DND-41 (cell line): ENCODE results near the gene MMP10.

ENCODE experiments used
- EZH2 ChIP-seq: IDR thresholded peaks from 3 replicates; pipeline ENCODE4 v1.6.1; 2012; ENCODE audit warnings: borderline replicate concordance, low read depth, mild to moderate bottlenecking, moderate library complexity, low read length, inconsistent platforms; ENCODE audit not compliant: severe bottlenecking
- TF ChIP-seq, protein P1 (sequence below): IDR thresholded peaks from 2 replicates; pipeline ENCODE4 v1.5.1; 2012; ENCODE audit warnings: borderline replicate concordance, low read length, moderate library complexity, mild to moderate bottlenecking; ENCODE audit not compliant: poor library complexity, severe bottlenecking; ENCODE audit errors: extremely low read depth

DNA sequence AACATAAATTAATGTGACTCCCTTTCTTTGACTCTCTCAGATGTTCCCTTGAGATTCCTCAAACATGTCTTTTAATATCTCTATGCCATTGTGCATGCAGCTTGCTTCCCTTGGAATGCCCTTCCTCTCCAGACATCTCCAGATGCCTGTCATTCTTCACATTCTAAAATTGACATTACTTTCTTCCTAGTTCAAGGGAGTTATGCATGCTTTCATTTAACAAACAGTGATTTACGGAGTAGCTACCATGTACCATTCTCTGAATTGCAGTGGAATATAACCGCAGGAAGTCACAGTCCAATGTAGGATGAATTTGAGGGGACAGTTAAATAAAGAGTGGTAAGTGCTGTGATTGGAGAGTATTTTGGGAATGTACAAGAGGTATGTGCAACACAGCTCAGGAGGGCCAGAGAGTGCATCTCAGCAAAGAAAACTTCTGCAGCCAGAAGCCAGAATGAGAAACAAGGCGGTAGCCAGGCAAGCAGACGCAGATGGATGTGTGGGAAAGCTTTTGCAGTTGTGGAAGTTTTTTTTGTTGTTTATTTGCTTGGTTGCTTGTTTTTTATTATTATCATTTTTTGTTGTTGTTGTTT, 18.7 kb downstream of the MMP10 start:
- TF ChIP-seq, protein P1, sequence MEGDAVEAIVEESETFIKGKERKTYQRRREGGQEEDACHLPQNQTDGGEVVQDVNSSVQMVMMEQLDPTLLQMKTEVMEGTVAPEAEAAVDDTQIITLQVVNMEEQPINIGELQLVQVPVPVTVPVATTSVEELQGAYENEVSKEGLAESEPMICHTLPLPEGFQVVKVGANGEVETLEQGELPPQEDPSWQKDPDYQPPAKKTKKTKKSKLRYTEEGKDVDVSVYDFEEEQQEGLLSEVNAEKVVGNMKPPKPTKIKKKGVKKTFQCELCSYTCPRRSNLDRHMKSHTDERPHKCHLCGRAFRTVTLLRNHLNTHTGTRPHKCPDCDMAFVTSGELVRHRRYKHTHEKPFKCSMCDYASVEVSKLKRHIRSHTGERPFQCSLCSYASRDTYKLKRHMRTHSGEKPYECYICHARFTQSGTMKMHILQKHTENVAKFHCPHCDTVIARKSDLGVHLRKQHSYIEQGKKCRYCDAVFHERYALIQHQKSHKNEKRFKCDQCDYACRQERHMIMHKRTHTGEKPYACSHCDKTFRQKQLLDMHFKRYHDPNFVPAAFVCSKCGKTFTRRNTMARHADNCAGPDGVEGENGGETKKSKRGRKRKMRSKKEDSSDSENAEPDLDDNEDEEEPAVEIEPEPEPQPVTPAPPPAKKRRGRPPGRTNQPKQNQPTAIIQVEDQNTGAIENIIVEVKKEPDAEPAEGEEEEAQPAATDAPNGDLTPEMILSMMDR, result no peak
- TF ChIP-seq EZH2, result no peak
